Endothelial cell of umbilical vein (primary cell): Measurements from ENCODE around the gene OR2L2. TPM values are rescaled to one million over a fixed set of nuclear protein-coding genes. Genes with fewer than 3 reads are reported as not detected.
"Not testable (repeated sequence)": the region's sequence is repeated elsewhere in the genome, so short reads cannot be mapped to it uniquely, and the experiment has no call there.

Experiments
- BruUV-seq: library from RNA; stranded (reverse); fragments of 400-500 nt; replicated peaks from 2 replicates; lab custom pipeline; 2021; lab: Mats Ljungman, UMichigan
- CTCF ChIA-PET: fragments of 300-600, 350-600 bp; sonication (Branson Sonifier 250); formaldehyde crosslinking; loops from one replicate; lab custom pipeline; 2021; ENCODE audit warnings: antibody characterized with exemption, inconsistent platforms; lab: Charles Lee
- POLR2A ChIA-PET: fragments of 300-600, 350-600 bp; sonication (Branson Sonifier 250); formaldehyde crosslinking; loops from one replicate; lab custom pipeline; 2021; ENCODE audit warnings: antibody characterized with exemption, inconsistent platforms; lab: Charles Lee
- DNase-seq: peaks from one replicate; pipeline ENCODE4 v3.0.0-alpha.2; 2011; ENCODE audit warnings: low read depth, low spot score
- FAIRE-seq: peaks from 2 replicates; lab custom pipeline; 2011; peaks lifted over from hg19 to GRCh38; lab: Jason Lieb, UNC
- H2AFZ ChIP-seq: 2 replicates; pipeline ENCODE4 v1.6.0; 2012; ENCODE audit warnings: low read depth, low read length, control low read depth, inconsistent platforms
- H3K27ac ChIP-seq: 2 replicates; pipeline ENCODE4 v1.5.1; 2011; ENCODE audit warnings: low read depth, mild to moderate bottlenecking, control low read depth, low read length, moderate library complexity; ENCODE audit not compliant: insufficient read depth
- H3K27me3 ChIP-seq, 2 experiments: 2 replicates each; pipeline versions ENCODE4 v1.6.0 to v1.6.1; 2011; ENCODE audit warnings: low read length in 2 of 2, mixed read lengths in 1 of 2; ENCODE audit not compliant: control insufficient read depth in 2 of 2, insufficient read depth in 2 of 2
- H3K36me3 ChIP-seq, 2 experiments: 2 replicates in 1 of 2; 3 replicates in 1 of 2; pipeline ENCODE4 v1.5.1; 2011; ENCODE audit warnings: low read length in 2 of 2, mild to moderate bottlenecking in 1 of 2, moderate library complexity in 1 of 2; ENCODE audit not compliant: control insufficient read depth in 2 of 2, insufficient read depth in 2 of 2; ENCODE audit errors: extremely low read depth in 1 of 2
- H3K4me1 ChIP-seq: 3 replicates; pipeline ENCODE4 v1.5.1; 2011; ENCODE audit warnings: mild to moderate bottlenecking, low read length; ENCODE audit not compliant: control insufficient read depth, insufficient read depth; ENCODE audit errors: extremely low read depth
- H3K4me2 ChIP-seq: 2 replicates; pipeline ENCODE4 v1.6.1; 2011; ENCODE audit warnings: low read length, control low read depth, mixed read lengths; ENCODE audit not compliant: insufficient read depth
- H3K4me3 ChIP-seq, 3 experiments: fragments of 200-600 bp in 1 of 3; sonication (generic), shearing (Covaris generic) in 1 of 3; replicated peaks in 1 of 3; 2 replicates each; pipeline ENCODE4 v1.5.1; 2011 to 2016; ENCODE audit warnings: control low read depth in 3 of 3, low read length in 3 of 3, mild to moderate bottlenecking in 2 of 3, inconsistent platforms in 1 of 3, low read depth in 1 of 3, moderate library complexity in 1 of 3; ENCODE audit not compliant: insufficient read depth in 1 of 3
- H3K79me2 ChIP-seq: 2 replicates; pipeline ENCODE4 v1.6.0; 2012; ENCODE audit warnings: low read length, inconsistent platforms; ENCODE audit not compliant: control insufficient read depth, insufficient read depth
- H3K9ac ChIP-seq: replicated peaks from 2 replicates; pipeline ENCODE3; 2011; ENCODE audit warnings: low read length, control low read depth; ENCODE audit not compliant: insufficient read depth; ENCODE audit errors: extremely low read depth
- H3K9me1 ChIP-seq: replicated peaks from 3 replicates; pipeline ENCODE4 v1.6.0; 2011; ENCODE audit warnings: mild to moderate bottlenecking, low read length; ENCODE audit not compliant: control insufficient read depth, insufficient read depth; ENCODE audit errors: extremely low read depth
- H3K9me3 ChIP-seq: replicated peaks from 2 replicates; pipeline ENCODE4 v1.5.1; 2012; ENCODE audit warnings: low read length, inconsistent platforms; ENCODE audit not compliant: control insufficient read depth, insufficient read depth
- H4K20me1 ChIP-seq: replicated peaks from 2 replicates; pipeline ENCODE3; 2011; ENCODE audit warnings: mild to moderate bottlenecking, low read length; ENCODE audit not compliant: control insufficient read depth, insufficient read depth; ENCODE audit errors: extremely low read depth
- EZH2 ChIP-seq: IDR thresholded peaks from 2 replicates; pipeline ENCODE4 v1.6.1; 2012; ENCODE audit warnings: borderline replicate concordance, low read depth, mild to moderate bottlenecking, moderate library complexity, low read length, inconsistent platforms; ENCODE audit not compliant: severe bottlenecking
- FOS ChIP-seq: IDR thresholded peaks from 2 replicates; pipeline ENCODE4 v1.6.1; 2011; ENCODE audit warnings: mild to moderate bottlenecking, low read length, moderate library complexity, borderline replicate concordance; ENCODE audit not compliant: insufficient read depth
- GATA2 ChIP-seq: IDR thresholded peaks from 2 replicates; pipeline ENCODE4 v1.7.0; 2011; ENCODE audit warnings: low read depth, mild to moderate bottlenecking, moderate library complexity, mixed read lengths, low read length; ENCODE audit not compliant: insufficient read length, insufficient read depth
- JUN ChIP-seq: IDR thresholded peaks from 2 replicates; pipeline ENCODE4 v1.6.1; 2011; ENCODE audit warnings: borderline replicate concordance, low read depth; ENCODE audit not compliant: insufficient read length, insufficient read depth
- dilution Hi-C: fragments of 300-500 bp; cut with MboI; formaldehyde crosslinking; loops from one replicate; pipeline ENCODE4 v1.15.0; 2019; ENCODE audit warnings: low sequenced_read_pairs; ENCODE audit not compliant: extremely low pct_ligation_motif_present
- intact Hi-C: fragments of 100-400 bp; cut with micrococcal nuclease; formaldehyde crosslinking; loops from one replicate; pipeline ENCODE4 v1.10.0; 2022
- polyA plus RNA-seq, 4 experiments: library from polyadenylated mRNA; depleted of rRNA in 3 of 4; stranded (reverse) in 3 of 4; unstranded in 1 of 4; fragments of >200 nt; gene quantifications; 2 replicates each; pipeline versions ENCODE4 v1.2.1 to v1.2.3, GENCODE V29; 2011 to 2012; ENCODE audit warnings: missing spikeins in 1 of 4
- small RNA-seq: library from RNA; depleted of rRNA; stranded (forward); fragments of <200 nt; gene quantifications from one replicate; pipeline ENCODE3, GENCODE V24; 2012; ENCODE audit warnings: low replicate concordance, low read depth; ENCODE audit not compliant: insufficient read depth, insufficient read length
- total RNA-seq: library from RNA; stranded (reverse); gene quantifications from 2 replicates; pipeline ENCODE4 v1.2.3, GENCODE V29; 2021

Gene OR2L2
- total and polyA plus RNA-seq, 2 donors (not counting 3 experiments of a cell fraction or from before 2014, with no cell fraction given): 0.07 TPM; not detected in 1

GRCh38 chr1:248065604-248066003 lies 35.7 kb downstream of the OR2L2 start:
- no peaks in the 10 kb centered on the region for H4K20me1 ChIP-seq
- no TSS peak for BruUV-seq
- no peak overlapping the region for H3K4me3 ChIP-seq
- H3K27ac ChIP-seq: no peak overlapping the region
- ChIA-PET CTCF (no interaction called here), POLR2A (no interaction called here)
- H2AFZ ChIP-seq: no peak overlapping the region
- H3K79me2 ChIP-seq: no peaks in the 10 kb centered on the region
- TF ChIP-seq FOS: no peak
- TF ChIP-seq EZH2: no peak
- TF ChIP-seq GATA2: no peak
- no peak for TF ChIP-seq JUN
- H3K36me3 ChIP-seq: no peaks in the 10 kb centered on the region
- DNase-seq (no peak), FAIRE-seq (no peak)
- H3K9me3 ChIP-seq: peaks cover 2% of the 10 kb centered on the region
- intact Hi-C loops (no loop called here), dilution Hi-C loops (no loop called here)
- H3K4me2 ChIP-seq: no peak overlapping the region
- no peaks in the 10 kb centered on the region for H3K9me1 ChIP-seq
- H3K4me1 ChIP-seq: no peaks in the 10 kb centered on the region
- H3K9ac ChIP-seq: no peak overlapping the region
- H3K27me3 ChIP-seq: no peaks in the 10 kb centered on the region

GRCh38 chr1:248083864-248084263 lies 54.0 kb downstream of the OR2L2 start:
- H3K9me3 ChIP-seq, FAIRE-seq, CTCF ChIA-PET, H3K9me1 ChIP-seq, H3K4me3 ChIP-seq, H2AFZ ChIP-seq, H3K27me3 ChIP-seq, H3K4me1 ChIP-seq, H3K36me3 ChIP-seq, H3K9ac ChIP-seq, H4K20me1 ChIP-seq, H3K79me2 ChIP-seq, intact Hi-C loops, DNase-seq, H3K4me2 ChIP-seq, dilution Hi-C loops, POLR2A ChIA-PET, BruUV-seq, H3K27ac ChIP-seq: not testable (repeated sequence)

Small RNA genes within 50 kb of the gene (small RNA-seq; reads per million reads assigned to genes)
- gene RF00019: not detected

Other genes starting within 250 kb of the OR2L2 start
- not detected in 2 replicates for gene OR14A16, start 206.0 kb upstream of the OR2L2 start, total RNA-seq
- gene OR14A16, start 206.0 kb upstream of the OR2L2 start, polyA plus RNA-seq: not detected in 2 replicates
- gene OR11L1, start 188.2 kb upstream of the OR2L2 start, total RNA-seq: not detected in 2 replicates
- not detected in 2 replicates for gene OR11L1, start 188.2 kb upstream of the OR2L2 start, polyA plus RNA-seq
- not detected in 2 replicates for gene TRIM58, start 172.9 kb upstream of the OR2L2 start, total RNA-seq
- gene TRIM58, start 172.9 kb upstream of the OR2L2 start, polyA plus RNA-seq: not detected in 2 replicates
- gene OR2W3, start 134.5 kb upstream of the OR2L2 start, total RNA-seq: not detected in 2 replicates
- gene OR2W3, start 134.5 kb upstream of the OR2L2 start, polyA plus RNA-seq: not detected in 2 replicates
- gene OR2T8, start 109.8 kb upstream of the OR2L2 start, total RNA-seq: not detected in 2 replicates
- not detected in 2 replicates for gene OR2T8, start 109.8 kb upstream of the OR2L2 start, polyA plus RNA-seq
- gene OR2AJ1, start 105.2 kb upstream of the OR2L2 start, total RNA-seq: not detected in 2 replicates
- not detected in 2 replicates for gene OR2AJ1, start 105.2 kb upstream of the OR2L2 start, polyA plus RNA-seq
- gene OR2L8, start 81.2 kb upstream of the OR2L2 start, total RNA-seq: not detected in 2 replicates
- gene OR2L8, start 81.2 kb upstream of the OR2L2 start, polyA plus RNA-seq: not detected in 2 replicates
- not detected in 2 replicates for gene OR2AK2, start 64.8 kb upstream of the OR2L2 start, total RNA-seq
- 0.08 TPM in 1 of 2 replicates, not detected in the other for gene OR2AK2, start 64.8 kb upstream of the OR2L2 start, polyA plus RNA-seq
- not detected in 2 replicates for gene OR2L5, start 16.4 kb upstream of the OR2L2 start, total RNA-seq
- not detected in 2 replicates for gene OR2L5, start 16.4 kb upstream of the OR2L2 start, polyA plus RNA-seq
- not detected in 2 replicates for gene OR2L3, start 16.8 kb downstream of the OR2L2 start, total RNA-seq
- gene OR2L3, start 16.8 kb downstream of the OR2L2 start, polyA plus RNA-seq: not detected in 2 replicates
- not detected in 2 replicates for gene OR2L13, start 65.1 kb downstream of the OR2L2 start, total RNA-seq
- gene OR2L13, start 65.1 kb downstream of the OR2L2 start, polyA plus RNA-seq: not detected in 2 replicates
- not detected in 2 replicates for gene OR2M5, start 115.1 kb downstream of the OR2L2 start, total RNA-seq
- not detected in 2 replicates for gene OR2M5, start 115.1 kb downstream of the OR2L2 start, polyA plus RNA-seq
- gene OR2M2, start 144.8 kb downstream of the OR2L2 start, total RNA-seq: not detected in 2 replicates
- gene OR2M2, start 144.8 kb downstream of the OR2L2 start, polyA plus RNA-seq: not detected in 2 replicates
- gene OR2M3, start 167.2 kb downstream of the OR2L2 start, total RNA-seq: not detected in 2 replicates
- not detected in 2 replicates for gene OR2M3, start 167.2 kb downstream of the OR2L2 start, polyA plus RNA-seq
- gene OR2M4, start 201.3 kb downstream of the OR2L2 start, total RNA-seq: not detected in 2 replicates
- not detected in 2 replicates for gene OR2M4, start 201.3 kb downstream of the OR2L2 start, polyA plus RNA-seq
- not detected in 2 replicates for gene OR2T33, start 247.9 kb downstream of the OR2L2 start, total RNA-seq
- not detected in 2 replicates for gene OR2T33, start 247.9 kb downstream of the OR2L2 start, polyA plus RNA-seq